ENCODE data around the gene PITPNM1. TPM values are rescaled to one million over a fixed set of nuclear protein-coding genes. Genes with fewer than 3 reads are reported as not detected.
A peak's percentile ranks its signal among the peaks of the same experiment; 100 is the strongest.
"Not testable (repeated sequence)": the region's sequence is repeated elsewhere in the genome, so short reads cannot be mapped to it uniquely, and the experiment has no call there.

The PITPNM1 gene
- total RNA-seq, 1 experiment from 2014 or later: 11.5 TPM

GRCh38 chr11:67494371-67495233 is 10.6 kb downstream of the PITPNM1 start:
- H3K27me3 ChIP-seq (replicated peaks): no peaks in the 10 kb centered on the region
- no peak overlapping the region for H3K4me3 ChIP-seq
- no peaks in the 10 kb centered on the region for H3K9me3 ChIP-seq (replicated peaks)
- H3K27ac ChIP-seq: no peak overlapping the region
- no peaks in the 10 kb centered on the region for H3K4me1 ChIP-seq (replicated peaks)
- peaks cover 37% of the 10 kb centered on the region for H3K36me3 ChIP-seq
- peak in 1 of 2 experiments; percentile 59 for DNase-seq (ENCODE audit: low read depth in 1 of 2, low spot score in 2 of 2)

- H3K36me3 ChIP-seq: peaks cover 45% of the 10 kb centered on the region
- H3K27ac ChIP-seq: no peak overlapping the region
- H3K9me3 ChIP-seq (replicated peaks): no peaks in the 10 kb centered on the region
- no peaks in the 10 kb centered on the region for H3K4me1 ChIP-seq (replicated peaks)
- H3K4me3 ChIP-seq: no peak overlapping the region
- H3K27me3 ChIP-seq (replicated peaks): no peaks in the 10 kb centered on the region
- no peak for DNase-seq (ENCODE audit: low read depth in 1 of 2, low spot score in 2 of 2)
Measured at GRCh38 chr11:67493548-67494370, 11.4 kb downstream of the PITPNM1 start.

- Histone ChIP-seq H3K36me3 (peaks cover 50% of the 10 kb centered on the region), H3K4me1 (replicated peaks) (no peaks in the 10 kb centered on the region), H3K9me3 (replicated peaks) (no peaks in the 10 kb centered on the region), H3K27ac (no peak overlapping the region), H3K27me3 (replicated peaks) (no peaks in the 10 kb centered on the region), H3K4me3 (no peak overlapping the region)
- peak in 1 of 2 experiments; percentile 56 for DNase-seq (ENCODE audit: low read depth in 1 of 2, low spot score in 2 of 2)
Measured at GRCh38 chr11:67492801-67493547, 12.2 kb downstream of the PITPNM1 start.

GRCh38 chr11:67492069-67492727 is 13.0 kb downstream of the PITPNM1 start:
- H3K36me3 ChIP-seq: peaks cover 57% of the 10 kb centered on the region
- DNase-seq (ENCODE audit: low read depth in 1 of 2, low spot score in 2 of 2): peak in 1 of 2 experiments; percentile 52
- H3K4me1 ChIP-seq (replicated peaks): no peaks in the 10 kb centered on the region
- H3K27ac ChIP-seq: no peak overlapping the region
- no peak overlapping the region for H3K4me3 ChIP-seq
- no peaks in the 10 kb centered on the region for H3K27me3 ChIP-seq (replicated peaks)
- no peaks in the 10 kb centered on the region for H3K9me3 ChIP-seq (replicated peaks)

GRCh38 chr11:67491276-67492068 is 13.7 kb downstream of the PITPNM1 start:
- Histone ChIP-seq H3K4me3 (no peak overlapping the region), H3K36me3 (peaks cover 57% of the 10 kb centered on the region), H3K9me3 (replicated peaks) (no peaks in the 10 kb centered on the region), H3K4me1 (replicated peaks) (no peaks in the 10 kb centered on the region), H3K27me3 (replicated peaks) (no peaks in the 10 kb centered on the region), H3K27ac (no peak overlapping the region)
- DNase-seq (ENCODE audit: low read depth in 1 of 2, low spot score in 2 of 2): peak in 1 of 2 experiments; percentile 52

- Histone ChIP-seq H3K4me1 (replicated peaks) (no peaks in the 10 kb centered on the region), H3K9me3 (replicated peaks) (no peaks in the 10 kb centered on the region), H3K27ac (no peak overlapping the region), H3K36me3 (peaks cover 57% of the 10 kb centered on the region), H3K27me3 (replicated peaks) (no peaks in the 10 kb centered on the region), H3K4me3 (no peak overlapping the region)
- no peak for DNase-seq (ENCODE audit: low read depth in 1 of 2, low spot score in 2 of 2)
Measured at GRCh38 chr11:67490727-67491065, 14.5 kb downstream of the PITPNM1 start.

GRCh38 chr11:67489885-67490726 is 15.1 kb downstream of the PITPNM1 start:
- Histone ChIP-seq H3K4me1 (replicated peaks) (no peaks in the 10 kb centered on the region), H3K27me3 (replicated peaks) (no peaks in the 10 kb centered on the region), H3K36me3 (peaks cover 57% of the 10 kb centered on the region), H3K9me3 (replicated peaks) (no peaks in the 10 kb centered on the region), H3K4me3 (no peak overlapping the region), H3K27ac (no peak overlapping the region)
- no peak for DNase-seq (ENCODE audit: low read depth in 1 of 2, low spot score in 2 of 2)

GRCh38 chr11:67489203-67489884 is 15.8 kb downstream of the PITPNM1 start:
- no peak overlapping the region for H3K4me3 ChIP-seq
- no peak for DNase-seq (ENCODE audit: low read depth in 1 of 2, low spot score in 2 of 2)
- peaks cover 65% of the 10 kb centered on the region for H3K36me3 ChIP-seq
- no peaks in the 10 kb centered on the region for H3K27me3 ChIP-seq (replicated peaks)
- no peak overlapping the region for H3K27ac ChIP-seq
- no peaks in the 10 kb centered on the region for H3K4me1 ChIP-seq (replicated peaks)
- no peaks in the 10 kb centered on the region for H3K9me3 ChIP-seq (replicated peaks)

GRCh38 chr11:67486481-67487195 is 18.5 kb downstream of the PITPNM1 start:
- H3K9me3 ChIP-seq (replicated peaks): 0 out of 2 replicates have a peak, but pooled peaks cover 3% of the 10 kb centered on the region
- no peak overlapping the region for H3K27ac ChIP-seq
- no peaks in the 10 kb centered on the region for H3K27me3 ChIP-seq (replicated peaks)
- no peak overlapping the region for H3K4me3 ChIP-seq
- peaks cover 50% of the 10 kb centered on the region for H3K36me3 ChIP-seq
- DNase-seq (ENCODE audit: low read depth in 1 of 2, low spot score in 2 of 2): no peak
- peaks cover 11% of the 10 kb centered on the region for H3K4me1 ChIP-seq (replicated peaks)

- DNase-seq (ENCODE audit: low read depth in 1 of 2, low spot score in 2 of 2); H3K4me3 ChIP-seq; H3K27ac ChIP-seq; H3K9me3 ChIP-seq (replicated peaks); H3K27me3 ChIP-seq (replicated peaks): not testable (repeated sequence)
- peaks cover 11% of the 10 kb centered on the region for H3K4me1 ChIP-seq (replicated peaks)
- peaks cover 44% of the 10 kb centered on the region for H3K36me3 ChIP-seq
Measured at GRCh38 chr11:67485873-67486361, 19.2 kb downstream of the PITPNM1 start.

- peaks cover 11% of the 10 kb centered on the region for H3K4me1 ChIP-seq (replicated peaks)
- H3K27me3 ChIP-seq (replicated peaks): no peaks in the 10 kb centered on the region
- no peak for DNase-seq (ENCODE audit: low read depth in 1 of 2, low spot score in 2 of 2)
- H3K36me3 ChIP-seq: peaks cover 33% of the 10 kb centered on the region
- H3K9me3 ChIP-seq (replicated peaks): 0 out of 2 replicates have a peak, but pooled peaks cover 3% of the 10 kb centered on the region
- H3K27ac ChIP-seq: no peak overlapping the region
- no peak overlapping the region for H3K4me3 ChIP-seq
Measured at GRCh38 chr11:67484847-67485311, 20.3 kb downstream of the PITPNM1 start.

Data from SJSA1 (cell line).